Neural progenitor cell (in vitro differentiated cells): ENCODE results near the gene PADI1. TPM values are rescaled to one million over a fixed set of nuclear protein-coding genes. Genes with fewer than 3 reads are reported as not detected.

Source experiments
- DNase-seq: peaks from one replicate; pipeline ENCODE4 v3.0.0-alpha.2; 2016; ENCODE audit warnings: low spot score
- H2AFZ ChIP-seq: fragments of 200-600 bp; sonication (generic); replicated peaks from 2 replicates; pipeline ENCODE4 v1.6.1; 2016; ENCODE audit warnings: antibody characterized with exemption
- H3F3A ChIP-seq: fragments of 200-600 bp; sonication (generic); 2 replicates; pipeline ENCODE4 v1.6.1; 2016; ENCODE audit warnings: antibody characterized with exemption, low read depth
- H3K27ac ChIP-seq: fragments of 200-600 bp; sonication (generic); 2 replicates; pipeline ENCODE4 v1.5.1; 2016; ENCODE audit warnings: mild to moderate bottlenecking
- H3K27me3 ChIP-seq: fragments of 200-600 bp; sonication (generic); 2 replicates; pipeline ENCODE4 v1.6.1; 2016; ENCODE audit warnings: mild to moderate bottlenecking, moderate library complexity
- H3K36me3 ChIP-seq: fragments of 200-600 bp; sonication (generic); 2 replicates; pipeline ENCODE4 v1.5.1; 2016
- H3K4me1 ChIP-seq: fragments of 200-600 bp; sonication (generic); 2 replicates; pipeline ENCODE4 v1.6.1; 2016; ENCODE audit warnings: mixed run types
- H3K4me2 ChIP-seq: fragments of 200-600 bp; sonication (generic); 2 replicates; pipeline ENCODE4 v1.6.1; 2016
- H3K4me3 ChIP-seq: fragments of 200-600 bp; sonication (generic); 2 replicates; pipeline ENCODE4 v1.5.1; 2016
- H3K79me2 ChIP-seq: fragments of 200-600 bp; sonication (generic); 2 replicates; pipeline ENCODE4 v1.6.1; 2016; ENCODE audit warnings: low read depth
- H3K9ac ChIP-seq: fragments of 200-600 bp; sonication (generic); 2 replicates; pipeline ENCODE4 v1.6.1; 2016
- H3K9me3 ChIP-seq: fragments of 200-600 bp; sonication (generic); 2 replicates; pipeline ENCODE4 v1.5.1; 2016; ENCODE audit warnings: low read depth
- H4K20me1 ChIP-seq: fragments of 200-600 bp; sonication (generic); 2 replicates; pipeline ENCODE4 v1.6.1; 2016; ENCODE audit warnings: low read depth
- H3K27ac Mint-ChIP-seq: 3 replicates; pipeline ENCODE4 v1.8.0; 2021; ENCODE audit warnings: mixed read lengths
- H3K27me3 Mint-ChIP-seq: 2 replicates; pipeline ENCODE4 v1.8.0; 2022; ENCODE audit warnings: low read depth, mild to moderate bottlenecking, inconsistent platforms, moderate library complexity, mixed read lengths; ENCODE audit not compliant: insufficient read depth
- H3K36me3 Mint-ChIP-seq: 3 replicates; pipeline ENCODE4 v1.8.0; 2021; ENCODE audit warnings: mixed read lengths
- H3K4me1 Mint-ChIP-seq: 3 replicates; pipeline ENCODE4 v1.8.0; 2021; ENCODE audit warnings: mixed read lengths
- H3K4me3 Mint-ChIP-seq: 3 replicates; pipeline ENCODE4 v1.8.0; 2021; ENCODE audit warnings: mild to moderate bottlenecking, moderate library complexity, mixed read lengths
- H3K9me3 Mint-ChIP-seq: 3 replicates; pipeline ENCODE4 v1.8.0; 2020; ENCODE audit warnings: mixed read lengths
- CTCF ChIP-seq: fragments of 200-600 bp; sonication (generic); IDR thresholded peaks from 2 replicates; pipeline ENCODE4 v1.5.1; 2017; ENCODE audit warnings: antibody characterized with exemption, mild to moderate bottlenecking
- EZH2 ChIP-seq: fragments of 200-600 bp; sonication (generic); IDR thresholded peaks from 2 replicates; pipeline ENCODE4 v1.6.1; 2017; ENCODE audit warnings: antibody characterized with exemption, mild to moderate bottlenecking, moderate library complexity
- EZH2phosphoT487 ChIP-seq: fragments of 200-600 bp; sonication (generic); IDR thresholded peaks from 2 replicates; pipeline ENCODE4 v1.6.1; 2017; ENCODE audit warnings: antibody characterized with exemption
- total RNA-seq: library from RNA; depleted of rRNA; stranded (reverse); fragments of >200 nt; gene quantifications from 2 replicates; pipeline ENCODE4 v1.2.3, GENCODE V29; 2015; ENCODE audit warnings: low replicate concordance

Gene PADI1
- total RNA-seq, 1 donor from 2014 or later, result 0.09 TPM

- Histone ChIP-seq H3K4me2 (no peak overlapping the region), H3K27ac (no peak overlapping the region), H3K9ac (no peak overlapping the region), H3K4me1 (no peaks in the 10 kb centered on the region), H4K20me1 (no peaks in the 10 kb centered on the region), H3K27me3 (no peaks in the 10 kb centered on the region), H3K4me3 (no peak overlapping the region), H3K36me3 (no peaks in the 10 kb centered on the region), H2AFZ (no peak overlapping the region), H3K9me3 (no peaks in the 10 kb centered on the region), H3K79me2 (no peaks in the 10 kb centered on the region), H3F3A (no peaks in the 10 kb centered on the region)
- H3K9me3 Mint-ChIP-seq, result peaks cover 38% of the 10 kb centered on the region
- H3K4me1 Mint-ChIP-seq, result no peaks in the 10 kb centered on the region
- DNase-seq, result no peak
- no peak overlapping the region for H3K27ac Mint-ChIP-seq
- peaks cover 4% of the 10 kb centered on the region for H3K27me3 Mint-ChIP-seq
- no peak overlapping the region for H3K4me3 Mint-ChIP-seq
- TF ChIP-seq EZH2phosphoT487 (no peak), EZH2 (no peak), CTCF (no peak)
- H3K36me3 Mint-ChIP-seq, result no peaks in the 10 kb centered on the region
These were observed 48.8 kb upstream of the PADI1 start for GRCh38 chr1:17156108-17156507.

DNA sequence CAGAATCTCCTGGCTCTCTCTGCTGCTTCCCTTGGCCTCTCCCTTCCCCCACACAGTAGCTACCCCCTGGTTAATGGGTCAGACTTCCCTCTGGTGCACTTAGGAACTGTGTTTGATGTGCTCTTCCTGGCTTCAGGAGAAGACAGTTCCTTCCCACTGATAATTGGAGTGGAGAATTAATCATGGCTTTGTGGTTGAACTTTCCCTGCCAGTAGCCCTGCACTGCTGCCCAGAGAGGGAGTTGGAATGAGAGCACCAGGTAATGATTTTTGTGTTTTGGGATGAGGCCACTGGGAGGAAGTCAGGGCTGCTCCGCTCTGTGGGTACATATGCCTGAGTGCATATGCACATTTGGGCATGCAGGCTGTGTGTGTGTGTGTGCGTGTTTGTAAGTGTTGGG lies 46.0 kb upstream of the PADI1 start:
- Histone ChIP-seq H3K4me3 (no peak overlapping the region), H3K4me1 (no peaks in the 10 kb centered on the region), H3K4me2 (no peak overlapping the region), H3K79me2 (no peaks in the 10 kb centered on the region), H3K36me3 (no peaks in the 10 kb centered on the region), H3F3A (no peaks in the 10 kb centered on the region), H4K20me1 (no peaks in the 10 kb centered on the region), H2AFZ (no peak overlapping the region), H3K27me3 (no peaks in the 10 kb centered on the region), H3K9me3 (no peaks in the 10 kb centered on the region), H3K9ac (no peak overlapping the region), H3K27ac (no peak overlapping the region)
- Mint-ChIP-seq H3K27ac (no peak overlapping the region), H3K27me3 (peaks cover 7% of the 10 kb centered on the region), H3K4me3 (no peak overlapping the region), H3K9me3 (peaks cover 23% of the 10 kb centered on the region), H3K4me1 (no peaks in the 10 kb centered on the region), H3K36me3 (no peaks in the 10 kb centered on the region)
- no peak for TF ChIP-seq CTCF
- no peak for TF ChIP-seq EZH2phosphoT487
- TF ChIP-seq EZH2, result no peak
- DNase-seq, result no peak

GRCh38 chr1:17161137-17161740 lies 43.7 kb upstream of the PADI1 start:
- TF ChIP-seq EZH2 (no peak), CTCF (no peak), EZH2phosphoT487 (no peak)

More at GRCh38 chr1:17161137-17161740, 43.7 kb upstream of the PADI1 start:
- Histone ChIP-seq H3K9ac (no peak overlapping the region), H3F3A (no peaks in the 10 kb centered on the region), H4K20me1 (no peaks in the 10 kb centered on the region), H2AFZ (no peak overlapping the region), H3K79me2 (no peaks in the 10 kb centered on the region), H3K4me3 (no peak overlapping the region), H3K4me2 (no peak overlapping the region), H3K9me3 (no peaks in the 10 kb centered on the region), H3K27ac (no peak overlapping the region), H3K27me3 (no peaks in the 10 kb centered on the region), H3K4me1 (no peaks in the 10 kb centered on the region), H3K36me3 (no peaks in the 10 kb centered on the region)
- H3K27me3 Mint-ChIP-seq, result peaks cover 10% of the 10 kb centered on the region
- H3K4me3 Mint-ChIP-seq, result no peak overlapping the region
- DNase-seq, result no peak
- no peak overlapping the region for H3K27ac Mint-ChIP-seq
- no peaks in the 10 kb centered on the region for H3K4me1 Mint-ChIP-seq
- peaks cover 7% of the 10 kb centered on the region for H3K9me3 Mint-ChIP-seq
- no peaks in the 10 kb centered on the region for H3K36me3 Mint-ChIP-seq
